GM20000 (cell line): ENCODE measurements around the gene XYLT1.

Experiments
- DNase-seq: peaks from one replicate; pipeline ENCODE4 v3.0.0; 2012; ENCODE audit warnings: low spot score
- CTCF ChIP-seq: IDR thresholded peaks from 2 replicates; pipeline ENCODE4 v1.5.1; 2012; ENCODE audit warnings: mild to moderate bottlenecking, control low read depth; ENCODE audit errors: extremely low read depth, missing control alignments

XYLT1 gene

GRCh38 chr16:17212606-17213005 lies 258.2 kb downstream of the XYLT1 start:
- no peak for DNase-seq
- no peak for TF ChIP-seq CTCF

- no peak for DNase-seq
- no peak for TF ChIP-seq CTCF
These were observed 259.0 kb downstream of the XYLT1 start for GRCh38 chr16:17211797-17212196.

GRCh38 chr16:17206712-17207111 lies 264.0 kb downstream of the XYLT1 start:
- DNase-seq: no peak
- no peak for TF ChIP-seq CTCF

GRCh38 chr16:17205279-17206211 lies 265.2 kb downstream of the XYLT1 start:
- DNase-seq: no peak
- no peak for TF ChIP-seq CTCF

- no peak for TF ChIP-seq CTCF
- DNase-seq: no peak
These were observed 266.1 kb downstream of the XYLT1 start for GRCh38 chr16:17204644-17205043.

GRCh38 chr16:17204206-17204605 lies 266.6 kb downstream of the XYLT1 start:
- TF ChIP-seq CTCF: no peak
- no peak for DNase-seq

- no peak for TF ChIP-seq CTCF
- DNase-seq: no peak
These were observed 267.3 kb downstream of the XYLT1 start for GRCh38 chr16:17203424-17203823.
